ENCODE measurements around the gene SCYGR3.

GRCh38 chr2:227642656-227643055, 28.0 kb upstream of the SCYGR3 start:
- TF ChIP-seq POLR2A (IDR thresholded peaks at IDR 0.05): no peak
- TF ChIP-seq, protein P1, sequence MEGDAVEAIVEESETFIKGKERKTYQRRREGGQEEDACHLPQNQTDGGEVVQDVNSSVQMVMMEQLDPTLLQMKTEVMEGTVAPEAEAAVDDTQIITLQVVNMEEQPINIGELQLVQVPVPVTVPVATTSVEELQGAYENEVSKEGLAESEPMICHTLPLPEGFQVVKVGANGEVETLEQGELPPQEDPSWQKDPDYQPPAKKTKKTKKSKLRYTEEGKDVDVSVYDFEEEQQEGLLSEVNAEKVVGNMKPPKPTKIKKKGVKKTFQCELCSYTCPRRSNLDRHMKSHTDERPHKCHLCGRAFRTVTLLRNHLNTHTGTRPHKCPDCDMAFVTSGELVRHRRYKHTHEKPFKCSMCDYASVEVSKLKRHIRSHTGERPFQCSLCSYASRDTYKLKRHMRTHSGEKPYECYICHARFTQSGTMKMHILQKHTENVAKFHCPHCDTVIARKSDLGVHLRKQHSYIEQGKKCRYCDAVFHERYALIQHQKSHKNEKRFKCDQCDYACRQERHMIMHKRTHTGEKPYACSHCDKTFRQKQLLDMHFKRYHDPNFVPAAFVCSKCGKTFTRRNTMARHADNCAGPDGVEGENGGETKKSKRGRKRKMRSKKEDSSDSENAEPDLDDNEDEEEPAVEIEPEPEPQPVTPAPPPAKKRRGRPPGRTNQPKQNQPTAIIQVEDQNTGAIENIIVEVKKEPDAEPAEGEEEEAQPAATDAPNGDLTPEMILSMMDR (IDR thresholded peaks at IDR 0.05): no peak

Data from body of pancreas (tissue), 4 donors.